ENCODE data around the gene CIAPIN1.

GRCh38 chr16:57392694-57393093 lies 54.5 kb downstream of the CIAPIN1 start:
- TF ChIP-seq EZH2 (IDR thresholded peaks at IDR 0.05; ENCODE audit: borderline replicate concordance, low read depth, low read length, severe bottlenecking) (no peak), CTCF (IDR thresholded peaks at IDR 0.05; ENCODE audit: borderline replicate concordance, extremely low read depth, low read length, poor library complexity, severe bottlenecking) (no peak)
